Lower leg skin (tissue), 4 donors: ENCODE results near the gene GABRR1. TPM values are rescaled to one million over a fixed set of nuclear protein-coding genes. Genes with fewer than 3 reads are reported as not detected.

Source experiments
- DNase-seq, 2 donors: peaks; one replicate each; pipeline ENCODE4 v3.0.0-alpha.2; 2019; ENCODE audit warnings: low spot score in 2 of 2
- H3K4me3 ChIP-seq: fragments of 200-600 bp; sonication (generic); 2 replicates; pipeline ENCODE4 v1.5.1; 2017; ENCODE audit warnings: mild to moderate bottlenecking, low read depth; ENCODE audit not compliant: poor library complexity, severe bottlenecking
- POLR2A ChIP-seq, 2 donors: fragments of 450-650 bp; IDR thresholded peaks; one replicate each; pipeline ENCODE4 v1.6.1; 2016 to 2017; ENCODE audit warnings: antibody characterized with exemption in 2 of 2, mild to moderate bottlenecking in 1 of 2, moderate library complexity in 1 of 2
- WGBS, 2 donors: methylation state at CpG; one replicate each; pipeline ENCODE4 v1.1.5; 2018; 5-methylcytosine and 5-hydroxymethylcytosine counted together
- intact Hi-C: fragments of 100-400 bp; cut with DNase I; formaldehyde crosslinking; loops from one replicate; pipeline ENCODE4 v1.15.0; 2023; ENCODE audit warnings: low total_unique reads
- total RNA-seq, 4 donors: library from RNA; depleted of rRNA; stranded (reverse); fragments of >200 nt; gene quantifications; one replicate each; pipeline ENCODE4 v1.1.0, GENCODE V29; 2016
- TF ChIP-seq, protein P1 (sequence below), 3 donors: fragments of 450-650 bp; IDR thresholded peaks; one replicate each; pipeline ENCODE4 v1.5.1; 2016; ENCODE audit warnings: antibody characterized with exemption in 3 of 3, mild to moderate bottlenecking in 3 of 3, moderate library complexity in 2 of 3

Gene GABRR1
- total RNA-seq, 4 donors from 2014 or later = 0.17 to 0.86 (median 0.39) TPM; not detected in 1

DNA sequence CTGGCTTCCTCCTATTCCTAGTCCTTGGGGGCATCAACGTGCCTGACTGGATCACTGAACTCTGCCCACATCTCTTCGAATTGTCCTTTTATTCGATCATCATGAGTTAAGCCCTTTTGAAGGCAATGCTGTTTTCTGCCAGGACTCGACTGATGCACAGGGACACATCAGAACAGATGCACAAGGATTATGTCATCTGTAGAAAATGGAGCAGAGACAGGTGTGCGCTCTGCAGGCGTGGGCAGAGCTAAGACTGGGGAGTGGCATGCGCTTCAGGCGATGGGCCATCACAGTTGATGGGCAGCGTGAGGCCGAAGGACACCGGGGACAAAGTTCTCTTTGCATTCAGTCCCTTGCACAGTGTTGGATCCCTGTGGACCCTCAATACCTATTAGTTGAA, 13.1 kb downstream of the GABRR1 start:
- TF ChIP-seq POLR2A (IDR thresholded peaks at IDR 0.05) = no peak
- TF ChIP-seq, protein P1, sequence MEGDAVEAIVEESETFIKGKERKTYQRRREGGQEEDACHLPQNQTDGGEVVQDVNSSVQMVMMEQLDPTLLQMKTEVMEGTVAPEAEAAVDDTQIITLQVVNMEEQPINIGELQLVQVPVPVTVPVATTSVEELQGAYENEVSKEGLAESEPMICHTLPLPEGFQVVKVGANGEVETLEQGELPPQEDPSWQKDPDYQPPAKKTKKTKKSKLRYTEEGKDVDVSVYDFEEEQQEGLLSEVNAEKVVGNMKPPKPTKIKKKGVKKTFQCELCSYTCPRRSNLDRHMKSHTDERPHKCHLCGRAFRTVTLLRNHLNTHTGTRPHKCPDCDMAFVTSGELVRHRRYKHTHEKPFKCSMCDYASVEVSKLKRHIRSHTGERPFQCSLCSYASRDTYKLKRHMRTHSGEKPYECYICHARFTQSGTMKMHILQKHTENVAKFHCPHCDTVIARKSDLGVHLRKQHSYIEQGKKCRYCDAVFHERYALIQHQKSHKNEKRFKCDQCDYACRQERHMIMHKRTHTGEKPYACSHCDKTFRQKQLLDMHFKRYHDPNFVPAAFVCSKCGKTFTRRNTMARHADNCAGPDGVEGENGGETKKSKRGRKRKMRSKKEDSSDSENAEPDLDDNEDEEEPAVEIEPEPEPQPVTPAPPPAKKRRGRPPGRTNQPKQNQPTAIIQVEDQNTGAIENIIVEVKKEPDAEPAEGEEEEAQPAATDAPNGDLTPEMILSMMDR (IDR thresholded peaks at IDR 0.05) = no peak
- DNase-seq = no peak
- WGBS, 2 donors = 72 to 87% methylated on average over 11 of the region's 11 CpGs
- no peak overlapping the region for H3K4me3 ChIP-seq
- intact Hi-C loops = no loop called here

- no peak for DNase-seq
- WGBS, 2 donors = 80 to 82% methylated on average over 6 to 7 of the region's 7 CpGs
- intact Hi-C loops = no loop called here
- no peak overlapping the region for H3K4me3 ChIP-seq
- TF ChIP-seq POLR2A (IDR thresholded peaks at IDR 0.05) = no peak
- TF ChIP-seq, protein P1 (IDR thresholded peaks at IDR 0.05) = no peak
Measured at GRCh38 chr6:89200706-89201215, 16.4 kb downstream of the GABRR1 start.

DNA sequence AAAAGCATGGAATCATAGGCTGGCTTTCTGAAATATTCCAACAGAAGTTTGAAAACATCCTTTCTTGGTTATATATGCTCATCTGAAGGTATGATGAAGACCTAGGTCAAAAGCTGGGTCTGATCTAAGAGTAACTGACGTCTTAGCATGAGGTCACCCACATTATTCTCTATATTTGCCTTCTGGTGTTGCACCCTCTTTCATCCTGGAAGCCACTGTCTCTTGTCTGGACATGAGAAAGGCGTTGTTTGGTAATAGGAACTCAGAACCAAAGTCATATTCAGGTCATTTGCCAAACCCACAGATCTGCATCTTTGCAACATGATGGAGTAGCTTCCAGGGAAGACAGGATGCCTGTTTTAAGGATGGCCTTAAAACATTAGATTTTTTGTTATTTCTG, 17.6 kb downstream of the GABRR1 start:
- DNase-seq = no peak
- no peak for TF ChIP-seq POLR2A (IDR thresholded peaks at IDR 0.05)
- TF ChIP-seq, protein P1 (IDR thresholded peaks at IDR 0.05) = no peak
- 43 to 52% methylated on average over 2 of the region's 2 CpGs for WGBS, 2 donors
- intact Hi-C loops = no loop called here
- H3K4me3 ChIP-seq = no peak overlapping the region

GRCh38 chr6:89198235-89198634, 18.9 kb downstream of the GABRR1 start:
- no peak for DNase-seq
- H3K4me3 ChIP-seq = no peak overlapping the region
- no peak for TF ChIP-seq POLR2A (IDR thresholded peaks at IDR 0.05)
- TF ChIP-seq, protein P1 (IDR thresholded peaks at IDR 0.05) = no peak
- intact Hi-C loops = no loop called here
- 68 to 69% methylated on average over 7 of the region's 7 CpGs for WGBS, 2 donors

- TF ChIP-seq, protein P1 (IDR thresholded peaks at IDR 0.05) = no peak
- no peak for TF ChIP-seq POLR2A (IDR thresholded peaks at IDR 0.05)
- intact Hi-C loops = no loop called here
- no peak for DNase-seq
- H3K4me3 ChIP-seq = no peak overlapping the region
- 61 to 83% methylated on average over 4 of the region's 4 CpGs for WGBS, 2 donors
Measured at GRCh38 chr6:89197141-89197540, 20.0 kb downstream of the GABRR1 start.

DNA sequence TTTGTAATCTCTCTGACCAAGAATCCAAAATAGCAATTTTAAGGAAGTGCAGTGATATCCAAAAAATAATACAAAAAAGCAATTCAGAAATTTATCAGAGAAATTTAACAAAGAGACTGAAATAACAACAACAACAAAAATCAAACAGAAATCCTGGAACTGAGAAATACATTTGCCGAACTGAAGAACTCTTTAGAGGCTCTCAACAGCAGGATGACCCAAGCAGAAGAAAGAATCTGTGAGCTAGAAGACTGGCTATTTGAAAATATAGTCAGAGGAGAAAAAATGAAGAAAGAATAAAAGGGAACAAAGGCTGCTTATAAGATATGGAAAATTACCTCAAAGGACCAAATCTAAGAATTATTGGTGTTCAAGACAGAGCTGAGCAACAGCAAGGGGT, 22.6 kb downstream of the GABRR1 start:
- no peak overlapping the region for H3K4me3 ChIP-seq
- WGBS, 2 donors = 93 to 100% methylated on average over 1 of the region's 1 CpG
- TF ChIP-seq, protein P1 (IDR thresholded peaks at IDR 0.05) = no peak
- TF ChIP-seq POLR2A (IDR thresholded peaks at IDR 0.05) = no peak
- intact Hi-C loops = no loop called here
- DNase-seq = no peak
